Mesendoderm (in vitro differentiated cells): ENCODE data around the gene ACSF3.

Source experiments
- DNase-seq: peaks from one replicate; pipeline ENCODE4 v3.0.0; 2013
- H2AK5ac ChIP-seq: 2 replicates; pipeline ENCODE4 v1.6.1; 2013; ENCODE audit warnings: low read length, inconsistent platforms
- H2BK120ac ChIP-seq: 2 replicates; pipeline ENCODE4 v1.6.1; 2013; ENCODE audit warnings: low read depth, mild to moderate bottlenecking, low read length, moderate library complexity, mixed read lengths
- H2BK15ac ChIP-seq: replicated peaks from 2 replicates; pipeline ENCODE4 v1.6.1; 2013; ENCODE audit warnings: low read depth, mild to moderate bottlenecking, moderate library complexity
- H2BK5ac ChIP-seq: 2 replicates; pipeline ENCODE4 v1.6.1; 2013; ENCODE audit warnings: low read length, inconsistent platforms
- H3K18ac ChIP-seq: 2 replicates; pipeline ENCODE4 v1.6.1; 2013; ENCODE audit warnings: mild to moderate bottlenecking, low read length, mixed read lengths
- H3K23ac ChIP-seq: one replicate; pipeline ENCODE4 v1.6.1; 2013; ENCODE audit warnings: low read length
- H3K27ac ChIP-seq: 2 replicates; pipeline ENCODE4 v1.5.1; 2013; ENCODE audit warnings: low read depth, mild to moderate bottlenecking, inconsistent platforms, low read length, moderate library complexity
- H3K27me3 ChIP-seq: 2 replicates; pipeline ENCODE4 v1.6.1; 2013; ENCODE audit warnings: low read length, control low read depth, mild to moderate bottlenecking, inconsistent platforms; ENCODE audit not compliant: insufficient read depth, poor library complexity
- H3K36me3 ChIP-seq: 2 replicates; pipeline ENCODE4 v1.6.1; 2013; ENCODE audit warnings: low read length, inconsistent platforms; ENCODE audit not compliant: control insufficient read depth, insufficient read depth
- H3K4ac ChIP-seq: one replicate; pipeline ENCODE4 v1.6.1; 2013; ENCODE audit warnings: low read depth, mild to moderate bottlenecking, low read length, moderate library complexity
- H3K4me1 ChIP-seq: 2 replicates; pipeline ENCODE4 v1.6.1; 2013; ENCODE audit warnings: low read depth, low read length, inconsistent platforms; ENCODE audit not compliant: control insufficient read depth
- H3K4me2 ChIP-seq: 2 replicates; pipeline ENCODE4 v1.6.1; 2013; ENCODE audit warnings: low read length
- H3K4me3 ChIP-seq: 2 replicates; pipeline ENCODE4 v1.5.1; 2013; ENCODE audit warnings: mild to moderate bottlenecking, low read length
- H3K56ac ChIP-seq: one replicate; pipeline ENCODE4 v1.6.1; 2013; ENCODE audit warnings: low read length
- H3K79me1 ChIP-seq: 2 replicates; pipeline ENCODE4 v1.6.1; 2013; ENCODE audit warnings: low read length, inconsistent platforms
- H3K79me2 ChIP-seq: 2 replicates; pipeline ENCODE4 v1.6.1; 2013; ENCODE audit warnings: mild to moderate bottlenecking, low read length; ENCODE audit not compliant: control insufficient read depth, insufficient read depth
- H3K9ac ChIP-seq: 2 replicates; pipeline ENCODE4 v1.6.1; 2013; ENCODE audit warnings: low read length, inconsistent platforms
- H4K5ac ChIP-seq: one replicate; pipeline ENCODE4 v1.6.1; 2013; ENCODE audit warnings: low read length
- H4K8ac ChIP-seq: one replicate; pipeline ENCODE4 v1.6.1; 2013; ENCODE audit warnings: low read depth, mild to moderate bottlenecking, control low read depth, low read length, moderate library complexity
- WGBS: extraction: QIAGEN DNeasy Blood & Tissue Kit; methylation state at CpG from one replicate; pipeline ENCODE4 v1.1.7; 2013; ENCODE audit warnings: low lambda C conversion rate, missing lambda C conversion rate; ENCODE audit not compliant: insufficient coverage; ENCODE audit errors: extremely low coverage; 5-methylcytosine and 5-hydroxymethylcytosine counted together

ACSF3 gene

DNA sequence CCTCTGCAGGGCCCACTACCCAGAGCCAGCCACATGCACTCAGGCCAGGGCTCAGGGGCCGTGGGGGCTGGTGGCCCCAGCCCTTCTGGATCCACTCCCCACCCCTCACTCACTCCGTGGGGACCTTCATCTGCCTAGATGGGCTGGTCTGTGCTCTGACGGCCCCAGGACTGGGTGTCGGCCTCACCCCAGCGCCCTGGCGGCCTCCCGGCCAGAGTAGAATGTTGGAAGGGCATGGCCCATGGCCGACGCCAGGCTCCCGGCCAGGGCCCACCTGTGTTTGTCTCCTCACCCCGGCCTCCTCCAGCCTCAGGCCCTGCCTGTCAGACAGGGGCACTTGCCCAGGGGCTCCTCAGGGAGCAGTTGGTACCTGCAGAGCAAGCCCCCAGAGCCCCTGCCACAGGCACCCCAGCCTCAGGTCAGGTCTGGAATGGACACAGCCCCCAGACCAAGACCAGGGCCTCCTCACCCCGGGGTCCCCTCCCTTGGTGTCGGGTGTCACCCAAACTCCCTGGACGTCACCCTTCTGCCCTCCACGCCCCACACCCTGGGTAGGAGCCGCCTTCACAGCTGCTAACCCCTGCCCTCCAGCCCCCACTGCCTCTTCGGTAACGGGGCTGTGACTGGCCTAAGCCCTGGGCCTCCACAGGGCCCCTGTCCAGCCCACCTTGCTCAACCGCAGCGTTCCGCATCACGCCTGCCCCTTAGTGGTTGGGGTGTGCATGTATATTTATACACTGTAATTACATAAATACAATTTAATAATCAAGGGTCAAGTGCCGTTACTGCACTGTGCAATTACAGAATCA lies 74.9 kb downstream of the ACSF3 start:
- Histone ChIP-seq H2AK5ac (no peak overlapping the region), H2BK120ac (no peak overlapping the region), H3K56ac (no peak overlapping the region), H3K23ac (no peak overlapping the region), H2BK15ac (no peak overlapping the region), H3K9ac (no peak overlapping the region), H3K36me3 (no peaks in the 10 kb centered on the region), H3K18ac (no peak overlapping the region), H3K4me2 (no peak overlapping the region), H4K8ac (no peak overlapping the region), H3K27me3 (no peaks in the 10 kb centered on the region), H3K79me2 (no peaks in the 10 kb centered on the region), H3K4me3 (no peak overlapping the region), H3K4ac (no peak overlapping the region), H3K4me1 (peaks cover 2% of the 10 kb centered on the region), H3K79me1 (no peaks in the 10 kb centered on the region), H2BK5ac (no peak overlapping the region), H3K27ac (no peak overlapping the region), H4K5ac (no peak overlapping the region)
- WGBS, result no CpG with 5 or more reads among the region's 23 CpGs
- no peak for DNase-seq

DNA sequence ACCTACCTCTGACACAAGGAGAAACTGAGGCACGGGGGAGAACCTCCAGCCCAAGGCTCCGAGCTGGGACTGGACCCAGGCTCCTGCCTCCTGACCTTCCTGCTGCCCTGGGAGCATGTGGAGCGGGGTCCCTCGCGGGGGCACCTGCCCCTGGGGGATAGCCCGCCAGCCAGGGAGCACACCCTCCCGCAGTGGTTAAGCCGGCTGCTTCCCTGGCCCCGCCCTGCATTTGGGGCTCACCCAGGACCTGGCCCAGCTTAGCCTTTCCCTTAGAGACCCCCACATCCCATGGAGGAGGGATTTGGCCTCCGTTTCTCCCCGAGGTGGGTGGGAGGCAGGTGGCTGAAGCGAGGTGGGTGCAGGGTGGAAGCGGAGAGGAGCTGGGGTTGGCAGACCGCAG lies 76.1 kb downstream of the ACSF3 start:
- Histone ChIP-seq H2BK15ac (no peak overlapping the region), H3K4me1 (peaks cover 2% of the 10 kb centered on the region), H3K18ac (no peak overlapping the region), H2BK5ac (no peak overlapping the region), H2AK5ac (no peak overlapping the region), H3K79me1 (no peaks in the 10 kb centered on the region), H3K56ac (no peak overlapping the region), H3K4me3 (no peak overlapping the region), H3K36me3 (no peaks in the 10 kb centered on the region), H3K79me2 (no peaks in the 10 kb centered on the region), H3K4me2 (no peak overlapping the region), H3K4ac (no peak overlapping the region), H3K9ac (no peak overlapping the region), H2BK120ac (no peak overlapping the region), H4K8ac (no peak overlapping the region), H3K27ac (no peak overlapping the region), H4K5ac (no peak overlapping the region), H3K27me3 (no peaks in the 10 kb centered on the region), H3K23ac (no peak overlapping the region)
- no peak for DNase-seq
- no CpG with 5 or more reads among the region's 14 CpGs for WGBS

GRCh38 chr16:89170346-89171215 lies 76.9 kb downstream of the ACSF3 start:
- no peak overlapping the region for H3K4ac ChIP-seq
- peak overlapping the region; percentile 15 for H3K56ac ChIP-seq
- H3K23ac ChIP-seq, result no peak overlapping the region
- no peak overlapping the region for H2BK120ac ChIP-seq
- no peaks in the 10 kb centered on the region for H3K79me2 ChIP-seq
- no CpG with 5 or more reads among the region's 34 CpGs for WGBS
- no peak overlapping the region for H3K27ac ChIP-seq
- H3K27me3 ChIP-seq, result no peaks in the 10 kb centered on the region
- H3K4me3 ChIP-seq, result no peak overlapping the region
- H2BK5ac ChIP-seq, result no peak overlapping the region
- H3K36me3 ChIP-seq, result no peaks in the 10 kb centered on the region
- no peak overlapping the region for H4K8ac ChIP-seq
- H2AK5ac ChIP-seq, result no peak overlapping the region
- H3K4me1 ChIP-seq, result peaks cover 2% of the 10 kb centered on the region
- no peak overlapping the region for H4K5ac ChIP-seq
- H3K4me2 ChIP-seq, result peak overlapping the region; percentile 44
- no peak overlapping the region for H3K9ac ChIP-seq
- no peak overlapping the region for H2BK15ac ChIP-seq
- no peak overlapping the region for H3K18ac ChIP-seq
- H3K79me1 ChIP-seq, result no peaks in the 10 kb centered on the region
- DNase-seq, result peak; percentile 60

DNA sequence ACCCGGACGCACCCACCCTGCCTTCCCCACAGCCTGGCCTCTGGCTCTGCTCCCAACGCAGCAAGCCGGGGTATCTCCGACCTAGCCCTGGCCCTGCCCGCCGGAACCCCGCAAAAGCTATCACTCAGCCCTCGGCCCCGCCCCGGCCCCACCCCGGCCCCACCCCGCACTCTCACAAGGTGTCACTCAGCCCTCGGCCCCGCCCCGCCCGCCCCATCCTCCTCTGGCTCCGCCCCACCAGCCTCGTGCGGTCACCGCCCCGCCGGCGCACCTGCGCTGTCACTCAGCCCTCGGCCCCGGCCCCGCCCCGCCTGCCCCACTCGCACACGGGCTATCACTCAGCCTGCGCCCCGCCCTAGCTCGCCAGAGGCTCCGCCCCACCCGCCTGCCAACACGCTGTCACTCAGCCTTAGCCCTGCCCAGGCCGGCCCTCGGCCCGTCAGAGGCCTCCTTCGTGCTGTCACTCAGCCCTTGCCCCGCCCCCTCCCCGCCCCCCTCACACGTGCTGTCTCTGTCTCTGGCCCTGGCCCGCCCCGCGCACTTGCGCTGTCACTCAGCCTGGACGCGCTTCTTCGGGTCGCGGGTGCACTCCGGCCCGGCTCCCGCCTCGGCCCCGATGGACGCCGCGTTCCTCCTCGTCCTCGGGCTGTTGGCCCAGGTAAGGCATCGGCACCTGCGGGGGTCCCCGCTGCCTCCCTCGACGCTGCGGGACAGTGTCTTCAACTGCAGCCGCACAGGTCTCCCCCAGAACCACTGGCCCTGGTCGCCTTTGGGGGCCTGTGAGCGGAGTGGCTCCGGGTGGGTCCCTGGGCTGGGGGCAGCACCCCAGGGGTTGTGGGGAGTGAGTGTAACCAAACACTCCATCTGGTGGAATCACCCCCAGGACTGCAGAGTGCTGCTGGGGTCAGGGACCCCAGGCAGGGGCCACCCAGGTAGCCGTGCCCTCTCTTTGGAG lies 77.8 kb downstream of the ACSF3 start, which contains the start of gene CDH15:
Gene CDH15, plus strand, starts transcription at position 533 of the 955 bp plus-strand sequence. Its CDS starts 84 bp downstream, at position 617.
- H3K9ac ChIP-seq, result no peak within 1 kb of the TSS
- peak within 1 kb of the TSS; percentile 44 for H3K4me2 ChIP-seq
- no peak within 1 kb of the TSS for H3K4ac ChIP-seq
- H3K27me3 ChIP-seq, result no peaks in the 10 kb centered on the region
- H3K27ac ChIP-seq, result no peak within 1 kb of the TSS
- WGBS, result no CpG with 5 or more reads among the region's 74 CpGs
- H4K8ac ChIP-seq, result no peak within 1 kb of the TSS
- H3K79me1 ChIP-seq, result no peaks in the 10 kb centered on the region
- no peak within 1 kb of the TSS for H2AK5ac ChIP-seq
- H4K5ac ChIP-seq, result no peak within 1 kb of the TSS
- H2BK120ac ChIP-seq, result no peak within 1 kb of the TSS
- H2BK5ac ChIP-seq, result no peak within 1 kb of the TSS
- H2BK15ac ChIP-seq, result no peak within 1 kb of the TSS
- H3K36me3 ChIP-seq, result no peaks in the 10 kb centered on the region
- no peak within 1 kb of the TSS for H3K18ac ChIP-seq
- DNase-seq, result peak; percentile 98
- H3K79me2 ChIP-seq, result no peaks in the 10 kb centered on the region
- peaks cover 2% of the 10 kb centered on the region for H3K4me1 ChIP-seq
- H3K23ac ChIP-seq, result no peak within 1 kb of the TSS
- H3K4me3 ChIP-seq, result no peak within 1 kb of the TSS
- H3K56ac ChIP-seq, result peak within 1 kb of the TSS; percentile 15

DNA sequence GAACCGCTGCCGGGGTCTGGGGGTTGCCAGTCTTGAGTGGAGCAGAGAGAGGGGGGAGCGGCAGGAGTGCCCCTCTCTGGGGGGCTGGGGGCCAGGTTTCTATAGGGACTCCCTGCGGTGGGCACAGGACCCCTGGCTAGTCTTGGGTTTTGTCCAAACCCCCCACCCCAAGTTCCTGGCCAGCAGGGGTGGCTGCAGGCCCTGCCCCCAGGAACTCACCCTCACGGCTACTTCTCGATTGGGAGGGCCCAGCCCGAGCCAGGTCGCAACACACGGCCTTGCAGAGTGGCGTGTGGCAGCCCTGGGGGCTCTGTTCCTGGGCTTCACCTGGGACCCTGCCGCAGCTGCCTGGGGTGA lies 78.5 kb downstream of the ACSF3 start:
- no CpG with 5 or more reads among the region's 11 CpGs for WGBS
- no peak overlapping the region for H3K4me2 ChIP-seq

More for the DNA sequence above, 78.5 kb downstream of the ACSF3 start:
- Histone ChIP-seq H3K27me3 (no peaks in the 10 kb centered on the region), H2AK5ac (no peak overlapping the region), H3K79me1 (no peaks in the 10 kb centered on the region), H4K5ac (no peak overlapping the region), H3K79me2 (no peaks in the 10 kb centered on the region), H2BK120ac (no peak overlapping the region), H2BK15ac (no peak overlapping the region), H3K56ac (no peak overlapping the region), H3K18ac (no peak overlapping the region), H3K4me1 (peaks cover under 1% of the 10 kb centered on the region), H2BK5ac (no peak overlapping the region), H3K4me3 (no peak overlapping the region), H3K9ac (no peak overlapping the region), H3K23ac (no peak overlapping the region), H3K4ac (no peak overlapping the region), H3K27ac (no peak overlapping the region), H3K36me3 (no peaks in the 10 kb centered on the region), H4K8ac (no peak overlapping the region)
- DNase-seq, result no peak
